GM18867 (cell line): ENCODE results near the gene HOXC12.
A peak's percentile ranks its signal among the peaks of the same experiment; 100 is the strongest.

Source experiments
- ATAC-seq: cut with Tn5 transposase; IDR thresholded peaks from one replicate; pipeline ENCODE4 v1.9.1; 2021; ENCODE audit warnings: mild to moderate bottlenecking, moderate library complexity; ENCODE audit not compliant: unreplicated experiment

The HOXC12 gene

DNA sequence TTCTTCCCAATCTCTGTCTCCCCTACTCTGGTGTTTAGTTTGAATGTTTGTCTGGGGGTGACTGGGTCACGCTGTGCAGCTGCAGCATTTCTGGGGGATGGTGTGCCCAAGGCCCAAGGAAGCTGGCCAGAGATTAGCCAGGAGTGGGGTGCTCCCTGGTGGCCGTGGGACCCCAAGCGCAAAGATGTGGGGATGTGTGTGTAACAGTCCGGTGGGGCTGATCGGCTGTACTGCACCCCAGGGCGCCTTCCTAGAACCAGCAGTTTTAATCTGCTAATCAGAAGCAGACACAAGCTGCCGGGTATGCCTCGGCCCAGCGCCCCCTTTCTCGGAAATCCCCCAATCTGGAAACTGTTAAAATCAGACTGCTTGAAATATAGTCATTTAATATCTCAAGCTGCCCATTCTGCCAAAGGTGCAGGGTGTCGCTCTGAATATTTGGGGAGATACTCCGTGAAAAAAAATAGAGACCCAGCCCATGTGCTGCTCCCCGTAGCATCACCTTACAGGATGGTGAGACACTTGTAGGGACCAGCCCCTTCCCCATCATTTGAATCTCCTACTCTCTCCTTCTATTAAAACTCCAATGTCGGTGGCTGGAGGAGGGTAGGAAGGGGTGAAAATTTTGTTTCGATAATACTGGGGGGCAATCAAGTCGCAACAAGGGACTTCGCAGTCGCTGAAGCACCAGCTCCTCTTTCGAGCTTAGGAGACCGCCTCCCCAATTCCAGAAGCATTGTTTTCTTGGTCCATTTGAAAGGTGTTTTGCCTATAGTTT, 49.5 kb downstream of the HOXC12 start:
- ATAC-seq: no peak

DNA sequence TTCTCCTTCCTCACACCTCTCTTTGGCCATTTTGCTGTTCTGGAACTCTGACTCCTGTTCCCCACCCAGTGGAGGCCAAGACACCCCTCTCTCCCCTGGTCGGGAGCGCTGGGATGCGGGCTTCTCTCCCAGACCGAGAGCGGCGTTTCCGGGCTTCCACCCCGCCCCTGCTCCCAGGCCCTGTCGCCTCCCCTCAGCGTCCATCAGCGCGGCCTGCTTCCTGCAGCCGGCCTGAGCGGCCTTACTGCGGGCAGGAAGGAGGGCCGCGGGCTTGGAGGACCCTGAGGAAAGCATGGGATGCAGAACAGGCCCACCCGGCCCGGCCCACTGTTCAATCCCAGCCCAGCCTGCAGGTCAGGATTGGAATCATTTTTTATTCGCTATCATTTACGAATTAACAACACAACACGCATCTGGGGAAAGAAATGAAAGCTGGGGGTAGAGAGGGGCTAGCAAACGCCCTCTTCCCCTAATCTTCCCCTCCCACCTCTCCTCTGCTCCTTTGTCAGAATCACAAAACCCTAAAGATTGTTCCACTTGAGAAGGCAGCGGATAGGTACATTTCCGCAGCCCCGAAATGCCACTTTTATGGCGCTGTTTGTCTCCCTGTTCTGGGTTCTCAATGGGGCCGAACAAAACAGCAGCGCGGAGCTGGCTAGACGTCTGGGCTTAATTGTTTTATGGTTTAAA, 50.3 kb downstream of the HOXC12 start:
- no peak for ATAC-seq

DNA sequence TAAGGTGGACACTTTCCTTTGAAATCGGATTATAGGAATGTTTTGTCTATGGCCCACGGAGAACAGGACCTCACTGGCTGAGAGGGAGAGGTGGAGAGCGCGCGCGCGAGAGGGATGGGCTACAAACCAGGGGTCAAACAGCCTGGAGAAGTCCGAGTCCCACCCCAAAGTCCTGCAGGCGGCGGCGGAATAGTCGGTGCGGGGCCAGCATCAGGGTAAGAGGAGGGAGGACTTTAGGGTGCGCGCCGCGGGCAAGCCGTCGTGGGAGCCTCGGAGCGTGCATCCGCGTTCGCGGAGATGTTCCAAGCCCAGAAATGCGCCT, 50.8 kb downstream of the HOXC12 start:
- ATAC-seq: no peak

DNA sequence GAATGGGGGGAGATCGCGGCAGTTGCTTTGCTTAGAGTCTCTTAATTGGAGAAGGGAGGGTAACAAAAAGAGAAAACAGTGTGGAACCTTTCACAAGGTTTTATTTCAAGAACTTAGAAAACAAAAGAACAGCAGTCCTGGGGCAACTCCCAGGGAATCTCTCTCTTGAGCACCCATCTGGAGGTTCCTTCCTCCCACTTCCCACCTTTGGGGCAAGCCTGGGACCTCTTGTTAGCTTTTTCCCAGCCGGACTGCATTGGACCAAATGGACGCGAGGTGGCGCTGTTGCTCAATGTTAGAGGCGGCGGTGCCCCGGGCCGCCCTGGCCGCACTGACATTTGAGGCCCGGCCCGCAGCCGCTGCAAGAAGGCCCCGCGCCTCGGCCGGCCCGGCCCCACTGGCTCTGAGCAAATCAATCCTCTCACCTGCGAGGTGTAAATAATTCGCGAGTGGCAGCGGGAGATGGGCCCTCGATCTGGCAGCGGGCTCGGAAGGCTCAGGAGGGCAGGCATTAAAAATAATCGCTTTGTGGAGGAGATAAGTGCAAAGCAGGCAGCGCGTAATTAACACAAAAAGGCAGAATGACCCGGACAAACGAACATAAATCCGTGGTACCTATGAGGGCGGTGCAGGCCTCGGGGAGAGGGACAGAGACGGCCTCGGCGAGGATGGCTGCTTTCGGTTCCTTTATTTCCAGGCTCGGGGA, 51.3 kb downstream of the HOXC12 start:
- ATAC-seq: peak; percentile 68

DNA sequence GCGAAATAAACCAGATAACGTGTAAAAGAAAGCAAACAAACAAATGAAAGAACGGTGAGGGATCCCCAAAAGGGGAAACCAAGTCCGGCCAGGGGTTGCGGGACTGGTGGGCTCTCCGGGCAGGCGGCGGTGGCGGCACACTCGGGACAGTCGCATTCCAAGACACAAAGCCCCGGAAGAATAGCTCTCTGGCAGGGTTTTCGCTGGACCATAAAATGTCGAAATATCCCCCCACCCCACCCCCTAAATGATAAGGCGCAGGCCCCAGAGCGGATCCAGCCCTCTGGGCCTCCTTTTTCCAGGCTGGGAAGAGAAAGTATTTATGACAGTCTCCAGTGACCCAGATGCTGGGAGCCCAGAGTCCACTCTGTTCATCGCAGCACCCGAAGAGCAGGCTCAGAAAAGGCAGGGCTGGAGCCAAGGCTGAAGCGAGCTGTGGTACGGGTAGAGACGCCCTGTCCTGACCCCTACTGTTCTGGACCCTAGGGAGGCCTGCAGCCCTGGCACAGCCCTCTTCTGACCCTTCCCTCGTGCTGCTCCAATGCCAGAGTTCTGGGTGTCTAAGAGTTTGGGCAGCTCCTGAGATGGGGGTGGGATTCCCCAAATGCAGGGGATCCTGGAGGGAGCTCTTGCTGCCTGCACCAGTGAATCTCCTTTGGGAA, 52.0 kb downstream of the HOXC12 start:
- ATAC-seq: no peak

DNA sequence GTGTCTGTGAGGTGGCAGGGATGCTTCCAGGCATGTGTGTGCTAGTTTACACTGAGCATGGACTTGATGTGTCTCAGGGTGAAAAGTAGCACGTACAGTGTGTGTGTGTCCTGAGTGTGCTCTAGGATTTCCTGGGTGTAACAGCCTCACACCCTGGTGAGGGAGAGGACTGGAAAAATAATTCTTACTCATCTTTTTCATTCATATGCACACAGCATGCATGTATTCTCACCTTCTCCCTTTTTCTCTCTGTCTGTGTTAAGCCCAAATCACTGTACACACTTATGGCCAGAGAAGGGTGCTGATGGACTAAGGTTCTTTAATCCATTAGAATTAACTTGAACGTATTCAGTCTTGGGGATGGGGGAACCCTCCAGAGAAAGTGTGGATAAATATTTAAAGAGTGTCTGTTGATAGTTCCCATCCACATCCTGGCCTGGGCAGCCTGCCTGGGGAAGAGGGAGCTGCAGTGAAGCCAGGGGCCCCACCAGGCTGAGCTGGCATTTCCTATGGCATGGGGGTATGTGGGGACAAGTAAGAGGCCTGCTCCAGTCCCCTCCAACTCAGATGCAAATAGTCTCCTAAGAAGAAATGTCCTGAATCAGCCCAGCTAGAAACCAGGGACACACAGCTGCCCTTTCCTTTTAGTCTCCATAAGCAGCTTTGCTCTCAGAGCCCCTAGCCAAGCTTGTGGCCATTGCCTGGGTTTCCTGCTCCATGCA, 53.0 kb downstream of the HOXC12 start:
- ATAC-seq: no peak

DNA sequence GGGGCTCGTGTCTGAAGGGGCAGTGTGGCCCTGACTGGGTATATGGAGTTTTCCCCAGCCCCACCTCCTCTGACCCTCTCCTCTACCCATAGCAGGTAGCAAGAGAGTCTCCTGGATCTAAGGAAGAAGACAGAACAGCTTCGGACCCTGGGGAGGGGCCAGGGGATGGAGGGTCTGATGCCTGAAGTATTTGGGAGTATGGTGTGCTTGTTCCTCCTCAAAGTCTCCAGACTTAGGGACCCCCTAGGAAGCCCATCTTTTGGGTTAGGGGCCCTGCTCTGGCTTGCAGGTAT, 53.5 kb downstream of the HOXC12 start:
- no peak for ATAC-seq
